IPS-18c (cell line): Measurements from ENCODE around the gene HOMER2.
A peak's percentile ranks its signal among the peaks of the same experiment; 100 is the strongest.

ENCODE experiments used
- H3K4me3 ChIP-seq: 2 replicates; pipeline ENCODE4 v1.7.0; 2013; ENCODE audit warnings: low read depth, mild to moderate bottlenecking, low read length, moderate library complexity; ENCODE audit not compliant: insufficient read depth
- H3K9me3 ChIP-seq: one replicate; pipeline ENCODE4 v1.6.1; 2013; ENCODE audit warnings: mild to moderate bottlenecking, low read length, moderate library complexity; ENCODE audit not compliant: control insufficient read depth, insufficient read depth

Gene HOMER2

DNA sequence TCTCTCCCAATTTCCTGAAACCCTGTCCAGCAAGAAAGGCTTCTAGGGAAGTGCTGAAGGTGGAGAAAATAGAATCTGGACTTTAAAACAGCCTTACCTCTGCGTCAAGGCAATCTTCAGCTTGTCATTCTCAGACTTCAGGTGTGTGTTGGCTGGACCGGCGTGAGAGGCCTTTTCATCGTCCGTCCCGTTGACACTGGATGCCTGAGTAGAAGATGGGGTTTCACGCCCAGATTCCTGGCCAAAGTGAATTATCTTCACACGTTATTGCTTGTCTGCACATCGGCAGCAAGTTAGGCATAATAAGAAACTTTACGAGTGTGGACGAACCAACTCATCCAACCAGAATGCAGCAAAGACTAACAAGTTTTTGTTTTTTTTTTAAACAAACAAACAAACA lies 93.6 kb downstream of the HOMER2 start:
- no peaks in the 10 kb centered on the region for H3K9me3 ChIP-seq
- no peak overlapping the region for H3K4me3 ChIP-seq

GRCh38 chr15:82856397-82857170 lies 95.9 kb downstream of the HOMER2 start:
- no peaks in the 10 kb centered on the region for H3K9me3 ChIP-seq
- H3K4me3 ChIP-seq: no peak overlapping the region

DNA sequence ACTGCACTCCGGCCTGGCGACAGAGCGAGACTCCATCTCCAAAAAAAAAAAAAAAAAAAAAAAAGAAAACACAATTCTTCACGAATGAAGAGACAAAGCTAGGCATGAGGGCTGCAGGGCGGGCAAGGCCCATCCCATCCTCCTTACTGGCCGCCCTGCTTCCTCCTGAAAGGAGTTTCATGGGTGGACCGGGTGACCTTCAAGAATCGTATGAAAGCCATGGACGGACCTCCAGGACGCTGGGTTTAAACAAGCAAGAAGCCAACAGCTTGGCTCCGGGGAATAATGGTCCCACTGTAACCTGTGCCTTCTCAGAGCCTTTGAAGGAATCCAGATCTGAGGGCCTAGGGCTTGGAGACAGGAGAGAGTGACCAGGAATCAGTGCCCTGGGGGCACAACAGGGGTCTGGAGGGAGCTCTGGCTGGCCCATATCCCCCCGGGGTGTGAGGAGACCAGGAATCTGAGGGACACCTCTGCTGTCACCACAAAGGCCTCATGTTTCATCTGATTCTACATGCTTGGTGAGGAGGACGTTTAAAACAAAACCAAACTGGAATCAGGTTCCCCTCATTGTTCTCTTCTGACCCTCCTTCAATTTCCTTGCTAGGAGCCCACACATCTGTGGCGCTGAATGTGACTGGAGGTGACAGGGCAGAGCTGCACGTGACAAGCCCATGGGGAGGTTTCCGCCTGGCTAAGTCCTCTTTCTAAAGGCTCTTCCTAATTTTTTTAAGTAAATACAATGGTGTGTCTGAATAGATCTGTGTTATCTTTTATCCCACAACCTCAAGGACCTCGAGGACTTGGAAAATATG lies 97.0 kb downstream of the HOMER2 start:
- Histone ChIP-seq H3K4me3 (no peak overlapping the region), H3K9me3 (no peaks in the 10 kb centered on the region)

- no peak overlapping the region for H3K4me3 ChIP-seq
- H3K9me3 ChIP-seq: no peaks in the 10 kb centered on the region
Measured at GRCh38 chr15:82854554-82854953, 98.0 kb downstream of the HOMER2 start.

DNA sequence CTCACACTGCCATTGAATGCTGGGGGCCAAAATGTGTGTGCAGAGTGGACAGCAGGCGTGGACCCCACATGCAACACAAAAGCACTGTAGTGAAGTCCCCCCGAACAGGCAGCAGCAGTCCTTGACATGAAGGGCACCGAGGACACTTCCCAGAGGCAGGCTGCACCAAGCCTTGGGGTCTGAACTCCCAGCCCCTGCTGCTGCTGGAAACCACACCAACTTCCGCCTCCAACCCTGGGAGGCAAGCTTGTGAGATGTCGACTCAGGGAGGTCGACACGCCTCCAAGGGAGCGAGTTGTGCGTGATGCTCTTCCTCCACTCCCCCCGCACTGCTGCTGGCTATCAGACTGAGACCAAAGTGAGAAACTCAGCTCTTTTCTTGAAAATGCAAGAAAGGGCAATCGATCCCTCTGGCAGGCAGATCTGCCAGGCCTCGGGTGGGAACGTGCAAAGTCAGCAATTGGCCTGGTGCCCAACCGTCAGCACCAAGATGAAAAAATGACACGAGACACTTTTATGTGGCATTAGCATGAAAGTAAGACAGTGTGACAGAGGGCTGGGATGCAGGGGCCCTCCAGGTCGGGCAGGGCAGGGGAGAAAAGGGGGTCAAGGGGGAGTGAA lies 99.5 kb downstream of the HOMER2 start:
- H3K4me3 ChIP-seq: no peak overlapping the region
- H3K9me3 ChIP-seq: no peaks in the 10 kb centered on the region

- Histone ChIP-seq H3K9me3 (no peaks in the 10 kb centered on the region), H3K4me3 (no peak overlapping the region)
Measured at GRCh38 chr15:82851981-82852511, 100.5 kb downstream of the HOMER2 start.

DNA sequence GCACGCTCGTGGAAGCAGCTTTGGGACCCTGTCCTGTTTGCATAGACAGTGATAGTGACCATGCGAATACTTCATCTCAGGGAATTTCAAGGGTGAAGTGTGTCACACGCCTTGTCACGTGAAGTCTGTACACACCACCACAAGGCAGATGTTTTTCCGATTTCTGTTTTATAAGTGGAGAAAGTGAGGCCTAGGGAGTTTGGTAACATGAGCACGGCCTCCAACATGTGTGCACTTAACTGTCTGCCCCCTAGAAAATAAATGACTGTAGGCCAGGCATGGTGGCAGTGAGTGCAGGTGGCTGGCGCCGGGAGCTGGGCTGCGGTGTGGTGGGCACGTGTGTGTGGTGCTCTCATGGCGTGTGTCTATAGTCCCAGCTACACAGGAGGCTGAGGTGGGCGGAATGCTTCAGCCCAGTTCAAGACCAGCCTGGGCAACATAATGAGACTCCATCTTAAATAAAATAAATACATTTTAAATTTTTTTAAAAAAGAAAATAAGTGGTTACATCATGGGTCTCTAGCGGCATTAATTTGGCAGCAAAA lies 101.1 kb downstream of the HOMER2 start:
- no peak overlapping the region for H3K4me3 ChIP-seq
- H3K9me3 ChIP-seq: no peaks in the 10 kb centered on the region

- Histone ChIP-seq H3K4me3 (no peak overlapping the region), H3K9me3 (no peaks in the 10 kb centered on the region)
Measured at GRCh38 chr15:82850731-82851130, 101.8 kb downstream of the HOMER2 start.

GRCh38 chr15:82849556-82850512 lies 102.7 kb downstream of the HOMER2 start:
- Histone ChIP-seq H3K4me3 (peak overlapping the region; percentile 20; the same call in 1 of the 2 replicates), H3K9me3 (no peaks in the 10 kb centered on the region)

- no peaks in the 10 kb centered on the region for H3K9me3 ChIP-seq
Measured at GRCh38 chr15:82848241-82848993, 104.1 kb downstream of the HOMER2 start.

DNA sequence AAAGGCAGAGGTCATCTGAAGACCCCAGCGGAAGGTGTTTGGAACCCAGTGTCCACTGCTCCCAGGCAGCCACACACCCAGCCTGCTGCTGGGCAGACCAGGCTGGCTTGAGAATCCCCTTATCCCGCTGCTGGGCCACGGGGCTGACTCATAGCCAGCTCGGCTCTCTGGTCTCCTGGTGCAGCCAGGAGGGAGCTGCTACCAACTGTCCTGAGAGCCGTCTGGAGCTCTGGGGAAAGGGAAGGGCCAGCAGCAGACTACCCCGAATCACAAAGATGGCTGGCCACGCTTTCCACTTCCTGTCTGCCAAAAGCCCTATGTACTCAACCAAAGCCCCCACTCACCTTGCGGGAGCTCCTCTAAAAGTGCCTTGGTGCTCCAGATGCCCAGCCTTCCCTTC lies 104.8 kb downstream of the HOMER2 start:
- Histone ChIP-seq H3K9me3 (no peaks in the 10 kb centered on the region), H3K4me3 (no peak overlapping the region)

More at GRCh38 chr15:82848241-82848993, 104.1 kb downstream of the HOMER2 start:
- no peak overlapping the region for H3K4me3 ChIP-seq

- no peak overlapping the region for H3K4me3 ChIP-seq
Measured at GRCh38 chr15:82846621-82847020, 105.9 kb downstream of the HOMER2 start.

DNA sequence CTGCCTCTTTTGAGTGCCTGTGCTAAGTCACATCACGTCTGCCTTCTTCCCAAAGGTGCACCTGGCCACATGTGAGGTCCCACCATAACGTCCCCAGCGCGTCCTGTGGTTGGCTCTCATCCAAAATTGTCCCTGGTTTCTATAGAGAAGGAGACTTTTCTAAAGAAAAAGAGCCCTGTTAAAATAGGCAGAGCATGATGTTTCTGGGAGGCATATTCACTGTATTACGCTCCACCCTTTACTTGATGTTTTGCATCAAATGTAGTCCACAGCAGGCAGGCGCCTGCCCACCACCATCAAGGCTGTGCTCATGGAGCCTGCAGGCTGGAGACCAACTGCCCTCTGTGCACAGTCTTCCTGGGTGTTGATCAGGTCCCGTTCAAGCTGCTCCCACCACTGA lies 106.8 kb downstream of the HOMER2 start:
- no peak overlapping the region for H3K4me3 ChIP-seq
- no peaks in the 10 kb centered on the region for H3K9me3 ChIP-seq

More at GRCh38 chr15:82846621-82847020, 105.9 kb downstream of the HOMER2 start:
- H3K9me3 ChIP-seq: no peaks in the 10 kb centered on the region

GRCh38 chr15:82843566-82843965 lies 109.0 kb downstream of the HOMER2 start:
- H3K4me3 ChIP-seq: no peak overlapping the region
- no peaks in the 10 kb centered on the region for H3K9me3 ChIP-seq

GRCh38 chr15:82840166-82840565 lies 112.4 kb downstream of the HOMER2 start:
- Histone ChIP-seq H3K9me3 (no peaks in the 10 kb centered on the region), H3K4me3 (no peak overlapping the region)

DNA sequence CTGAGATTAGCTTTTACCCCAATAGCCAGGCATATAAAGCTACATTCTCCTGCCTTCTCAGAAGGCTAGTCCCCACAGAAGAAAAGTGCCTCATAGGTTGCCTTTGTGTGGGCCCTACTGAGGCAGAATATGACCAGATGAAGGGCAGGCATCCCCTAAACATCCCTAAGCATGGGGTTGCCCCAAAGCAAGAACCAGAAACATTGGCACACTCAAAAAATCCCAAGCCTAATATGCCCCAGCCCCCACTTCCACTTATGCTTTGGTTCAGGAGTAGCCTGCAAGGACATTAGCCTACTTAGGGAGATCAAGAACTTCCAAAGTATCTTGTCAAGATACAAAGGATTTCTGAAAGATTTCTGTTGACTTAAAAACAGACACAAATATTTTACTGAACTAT lies 113.4 kb downstream of the HOMER2 start:
- no peak overlapping the region for H3K4me3 ChIP-seq
- no peaks in the 10 kb centered on the region for H3K9me3 ChIP-seq
